SJCRH30 (cell line): ENCODE data around the gene AHDC1. TPM values are rescaled to one million over a fixed set of nuclear protein-coding genes. Genes with fewer than 3 reads are reported as not detected.
"Not testable (repeated sequence)": the region's sequence is repeated elsewhere in the genome, so short reads cannot be mapped to it uniquely, and the experiment has no call there.

Experiments
- DNase-seq, 2 experiments: peaks; one replicate each; pipeline ENCODE4 v3.0.0-alpha.2; 2015 to 2020
- H3K27ac ChIP-seq: fragments of 250-450 bp; sonication (Bioruptor Pico); 2 replicates; pipeline ENCODE4 v1.5.1; 2020; ENCODE audit warnings: mild to moderate bottlenecking, moderate library complexity
- H3K27me3 ChIP-seq: fragments of 250-450 bp; sonication (Bioruptor Pico); 2 replicates; pipeline ENCODE4 v1.5.1; 2020; ENCODE audit warnings: mild to moderate bottlenecking, moderate library complexity
- H3K36me3 ChIP-seq: fragments of 250-450 bp; sonication (Bioruptor Pico); 2 replicates; pipeline ENCODE4 v1.5.1; 2020; ENCODE audit warnings: mild to moderate bottlenecking, moderate library complexity
- H3K4me1 ChIP-seq: fragments of 250-450 bp; sonication (Bioruptor Pico); 2 replicates; pipeline ENCODE4 v1.5.1; 2020; ENCODE audit warnings: mild to moderate bottlenecking, moderate library complexity
- H3K4me3 ChIP-seq: fragments of 250-450 bp; sonication (Bioruptor Pico); 2 replicates; pipeline ENCODE4 v1.5.1; 2020; ENCODE audit warnings: mild to moderate bottlenecking, moderate library complexity
- H3K9me3 ChIP-seq: fragments of 250-450 bp; sonication (Bioruptor Pico); replicated peaks from 2 replicates; pipeline ENCODE4 v1.5.1; 2020; ENCODE audit warnings: mild to moderate bottlenecking, moderate library complexity
- total RNA-seq: library from RNA; depleted of rRNA; stranded (reverse); fragments of >200 nt; shearing (Covaris generic); gene quantifications from 2 replicates; pipeline ENCODE4 v1.2.3, GENCODE V29; 2014

Gene AHDC1
- total RNA-seq, 1 experiment from 2014 or later: 30.6 TPM

DNA sequence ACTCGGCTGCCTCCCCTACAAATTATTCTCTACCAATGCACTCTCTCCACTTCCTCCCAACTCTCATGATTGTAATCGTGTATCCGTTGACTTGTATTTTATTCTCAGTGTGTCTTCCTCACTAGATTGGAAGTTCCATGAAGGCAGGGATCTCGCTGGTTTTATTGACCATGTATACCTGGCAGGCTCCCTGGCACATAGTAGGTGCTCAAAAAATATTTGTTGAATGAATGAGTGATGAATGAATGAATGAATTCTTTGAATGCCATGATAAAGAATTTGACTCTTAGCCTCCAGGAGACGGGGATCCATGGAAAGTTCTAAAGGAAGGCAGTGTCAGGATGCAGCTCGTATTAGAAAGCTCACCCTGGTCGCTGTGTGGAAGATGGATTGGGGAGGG, 85.1 kb downstream of the AHDC1 start:
- Histone ChIP-seq H3K4me1 (peaks cover 51% of the 10 kb centered on the region), H3K36me3 (no peaks in the 10 kb centered on the region), H3K27me3 (no peaks in the 10 kb centered on the region), H3K9me3 (no peaks in the 10 kb centered on the region), H3K4me3 (no peak overlapping the region), H3K27ac (no peak overlapping the region)
- DNase-seq: no peak

DNA sequence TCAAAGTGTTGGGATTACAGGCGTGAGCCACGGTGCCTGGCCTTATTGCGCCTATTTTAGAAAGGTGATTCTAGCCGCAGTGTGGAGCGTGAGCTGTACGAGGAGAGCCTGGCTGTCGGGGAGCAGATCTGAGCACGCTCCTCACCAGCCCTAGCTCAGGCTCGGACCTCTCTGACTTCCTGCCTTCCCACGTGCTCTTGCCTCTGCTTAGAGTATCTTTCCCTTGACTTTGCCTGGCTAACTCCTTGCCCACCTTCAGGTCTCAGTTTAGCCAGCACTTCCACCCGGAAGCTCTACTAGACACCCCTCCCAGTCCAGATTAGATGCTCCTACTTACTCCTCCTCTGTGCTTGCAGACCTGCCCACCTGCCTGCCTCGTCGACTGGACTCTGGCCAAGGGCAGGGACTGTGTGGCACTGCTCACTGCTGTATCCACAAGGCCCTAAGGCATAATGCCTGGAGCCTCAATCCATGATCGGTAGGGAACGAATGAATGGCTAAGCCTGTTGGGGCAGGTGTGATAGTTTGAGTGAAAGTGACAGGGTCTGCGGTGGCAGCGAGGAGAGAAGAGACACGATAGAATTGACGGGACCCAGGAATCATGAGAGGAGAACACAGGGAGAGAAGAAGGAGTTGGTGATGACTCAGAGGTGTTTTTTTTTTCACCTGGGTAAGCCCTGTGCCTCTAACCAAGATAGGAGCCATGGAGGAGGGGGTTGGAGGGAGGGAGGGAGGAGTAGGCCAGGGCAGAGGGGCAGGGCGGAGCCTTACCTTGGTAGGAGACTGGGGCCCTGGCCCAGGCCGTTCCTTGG, 85.8 kb downstream of the AHDC1 start:
- Histone ChIP-seq H3K4me3 (no peak overlapping the region), H3K9me3 (no peaks in the 10 kb centered on the region), H3K36me3 (no peaks in the 10 kb centered on the region), H3K4me1 (peaks cover 47% of the 10 kb centered on the region), H3K27ac (no peak overlapping the region), H3K27me3 (no peaks in the 10 kb centered on the region)
- DNase-seq: no peak

DNA sequence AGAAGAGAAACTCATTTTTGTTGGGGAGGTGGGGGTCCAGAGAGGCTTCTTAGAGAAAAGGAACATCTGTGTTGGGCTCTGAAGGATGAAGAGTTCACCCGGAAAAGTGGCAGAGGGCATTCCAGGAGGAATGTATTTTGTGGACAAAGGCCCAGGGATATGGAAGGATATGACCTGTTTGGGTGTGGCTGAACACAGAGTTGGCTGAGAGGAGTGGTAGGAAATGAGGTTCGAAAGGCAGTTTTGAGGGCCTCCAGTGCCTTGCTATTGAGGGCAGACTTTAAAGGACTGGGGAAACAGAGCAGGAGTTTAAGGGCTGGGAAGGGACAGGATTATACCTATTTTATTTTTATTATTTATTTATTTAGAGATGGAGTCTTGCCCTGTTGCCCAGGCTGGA, 86.6 kb downstream of the AHDC1 start:
- H3K4me1 ChIP-seq: peaks cover 39% of the 10 kb centered on the region
- no peak overlapping the region for H3K4me3 ChIP-seq
- H3K27me3 ChIP-seq: no peaks in the 10 kb centered on the region
- DNase-seq: no peak
- H3K9me3 ChIP-seq: no peaks in the 10 kb centered on the region
- H3K27ac ChIP-seq: no peak overlapping the region
- H3K36me3 ChIP-seq: no peaks in the 10 kb centered on the region

DNA sequence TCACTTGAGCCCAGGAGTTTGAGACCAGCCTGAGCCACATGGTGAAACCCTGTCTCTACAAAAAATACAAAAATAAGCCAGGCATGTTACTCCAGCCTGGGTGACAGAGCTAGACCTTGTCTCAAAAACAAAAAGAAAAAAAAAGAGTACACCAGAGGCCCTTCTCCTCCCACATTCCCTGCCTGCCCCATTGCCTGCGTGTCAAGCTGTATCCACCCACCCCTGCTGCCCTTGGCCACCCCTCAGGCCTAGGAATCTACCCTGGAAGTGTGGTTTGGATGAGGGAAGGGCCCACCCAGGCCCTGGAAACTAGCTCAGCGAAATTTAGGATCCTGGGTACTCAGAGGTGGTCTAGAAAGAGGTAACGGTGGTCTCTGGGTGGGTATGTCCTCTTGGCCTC, 88.3 kb downstream of the AHDC1 start:
- Histone ChIP-seq H3K4me3 (no peak overlapping the region), H3K36me3 (no peaks in the 10 kb centered on the region), H3K4me1 (peaks cover 22% of the 10 kb centered on the region), H3K27me3 (no peaks in the 10 kb centered on the region), H3K27ac (no peak overlapping the region), H3K9me3 (no peaks in the 10 kb centered on the region)
- no peak for DNase-seq

DNA sequence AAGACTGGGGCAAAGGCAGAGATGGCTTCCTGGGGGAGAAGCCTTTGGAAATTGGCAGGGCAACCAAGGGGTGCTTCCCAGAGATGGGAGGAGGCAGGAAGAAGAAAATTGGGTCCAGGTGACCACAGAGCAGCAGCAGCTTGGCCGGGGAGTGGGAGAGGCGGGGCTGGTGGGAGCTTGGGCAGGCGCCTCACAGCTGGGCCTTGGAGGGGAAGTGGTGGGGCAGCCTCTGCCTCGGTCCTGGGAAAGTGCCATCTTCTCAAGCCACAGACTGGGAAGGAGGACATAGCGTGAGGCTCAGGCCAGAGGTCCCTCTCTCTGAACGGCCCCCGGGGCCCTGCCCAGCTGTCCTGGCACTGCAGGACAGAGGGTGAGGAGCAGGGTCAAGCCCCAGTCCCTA, 90.0 kb downstream of the AHDC1 start:
- Histone ChIP-seq H3K36me3 (no peaks in the 10 kb centered on the region), H3K27ac (no peak overlapping the region), H3K9me3 (no peaks in the 10 kb centered on the region), H3K4me1 (peaks cover 13% of the 10 kb centered on the region), H3K27me3 (no peaks in the 10 kb centered on the region), H3K4me3 (no peak overlapping the region)
- no peak for DNase-seq

DNA sequence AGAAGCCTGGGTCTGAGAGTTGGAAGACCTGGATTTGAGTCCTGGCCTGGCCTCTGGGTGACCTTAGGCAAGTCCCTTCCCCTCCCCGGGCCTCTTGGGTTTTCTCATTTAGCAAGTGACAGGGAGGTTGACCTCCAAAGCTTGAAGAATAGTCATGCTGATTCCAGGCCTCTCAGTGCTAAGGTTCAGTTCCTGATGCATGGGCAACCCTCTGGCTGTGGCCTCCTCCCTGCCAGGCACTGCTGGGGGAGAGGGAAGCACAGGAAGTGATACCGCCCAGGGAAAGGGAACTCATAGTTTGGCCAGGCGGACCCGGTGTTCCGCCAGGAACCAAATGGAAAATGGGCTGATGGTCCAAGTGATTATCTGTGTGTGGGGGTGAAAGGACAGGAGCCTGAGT, 90.4 kb downstream of the AHDC1 start:
- no peak for DNase-seq
- Histone ChIP-seq H3K27ac (no peak overlapping the region), H3K27me3 (no peaks in the 10 kb centered on the region), H3K9me3 (no peaks in the 10 kb centered on the region), H3K4me1 (peaks cover 12% of the 10 kb centered on the region), H3K36me3 (no peaks in the 10 kb centered on the region), H3K4me3 (no peak overlapping the region)

DNA sequence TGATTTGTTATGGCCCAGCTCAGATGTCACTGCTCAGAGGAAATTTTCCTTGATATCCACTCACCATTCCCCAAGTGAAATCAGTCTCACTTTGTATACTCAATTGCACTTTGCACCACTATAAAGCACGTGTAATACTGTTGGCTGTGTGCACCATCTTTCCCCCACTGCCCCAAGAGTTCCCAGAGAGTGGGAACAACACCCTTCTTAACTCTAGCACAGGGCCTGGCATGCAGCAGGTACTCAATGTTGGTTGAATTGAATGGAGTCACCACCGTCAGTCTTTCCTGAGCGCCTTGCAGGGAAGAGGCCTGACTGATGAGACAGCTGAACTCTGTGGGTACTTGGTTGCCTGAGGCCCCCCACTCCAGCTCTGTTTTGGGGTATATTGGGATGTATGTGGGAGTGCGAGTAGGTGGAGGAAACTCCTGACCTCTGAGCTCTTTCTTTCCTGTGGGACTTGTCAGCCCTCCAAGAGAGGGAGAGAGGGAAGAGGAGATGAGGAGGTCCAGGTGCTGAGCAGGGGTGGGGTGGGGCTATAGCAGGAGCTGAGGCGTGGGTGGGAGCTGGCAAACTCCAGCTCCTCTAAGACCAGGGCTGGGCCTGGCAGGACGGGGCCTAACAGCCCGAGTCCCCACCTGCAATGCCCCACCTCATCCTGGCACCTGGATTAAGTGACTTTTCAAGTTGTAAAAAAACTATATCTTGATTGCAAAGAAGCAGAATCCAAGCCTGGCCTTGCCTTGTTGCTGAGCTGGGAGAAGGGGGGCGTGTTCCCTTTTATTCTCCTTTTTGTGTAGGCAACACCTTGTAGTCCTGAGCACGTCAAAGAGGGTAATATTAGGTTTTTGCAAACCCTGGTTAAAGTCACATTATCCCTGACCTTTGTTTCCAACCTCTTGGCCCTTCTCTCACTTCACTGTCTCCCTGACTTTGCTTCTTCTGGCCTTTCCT, 94.5 kb downstream of the AHDC1 start:
- Histone ChIP-seq H3K36me3 (no peaks in the 10 kb centered on the region), H3K4me1 (peaks cover 19% of the 10 kb centered on the region)
- no peak for DNase-seq

DNA sequence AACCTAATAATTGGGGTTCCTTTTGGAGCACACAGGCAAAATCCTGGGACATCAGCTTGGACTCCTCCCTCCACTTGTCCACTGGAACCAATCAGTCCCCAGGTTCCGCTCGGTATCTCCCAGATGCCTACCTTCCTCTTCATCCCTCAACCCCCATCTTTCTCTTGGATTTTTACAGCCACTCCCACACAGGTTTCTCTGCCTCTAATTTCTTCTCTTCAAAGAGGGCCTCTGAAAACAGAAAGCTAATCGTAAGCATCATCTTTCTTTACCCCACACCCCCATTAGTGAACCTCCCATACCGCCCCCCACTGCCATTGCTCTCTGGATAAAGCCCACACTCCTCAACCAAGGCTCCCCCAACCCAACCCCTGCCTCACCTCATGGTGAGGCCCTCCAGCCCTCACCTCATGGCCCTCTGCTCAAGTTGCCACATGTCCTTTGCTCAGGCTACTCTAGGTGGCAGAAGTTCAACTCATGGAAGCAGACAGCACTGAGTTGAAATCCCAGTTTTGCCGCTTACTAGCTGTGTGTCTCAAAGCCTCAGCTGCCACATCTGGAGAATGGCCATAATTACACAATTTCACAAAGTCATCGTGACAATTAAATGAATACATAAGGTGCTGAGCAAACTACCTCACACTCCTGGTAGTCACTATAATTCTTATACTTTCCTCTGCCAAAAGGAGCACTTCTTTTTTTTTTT, 95.8 kb downstream of the AHDC1 start:
- no peak overlapping the region for H3K4me3 ChIP-seq
- H3K27ac ChIP-seq: no peak overlapping the region
- H3K4me1 ChIP-seq: peaks cover 25% of the 10 kb centered on the region

More for the DNA sequence above, 94.5 kb downstream of the AHDC1 start:
- Histone ChIP-seq H3K4me3 (no peak overlapping the region), H3K27ac (no peak overlapping the region), H3K27me3 (no peaks in the 10 kb centered on the region), H3K9me3 (no peaks in the 10 kb centered on the region)

DNA sequence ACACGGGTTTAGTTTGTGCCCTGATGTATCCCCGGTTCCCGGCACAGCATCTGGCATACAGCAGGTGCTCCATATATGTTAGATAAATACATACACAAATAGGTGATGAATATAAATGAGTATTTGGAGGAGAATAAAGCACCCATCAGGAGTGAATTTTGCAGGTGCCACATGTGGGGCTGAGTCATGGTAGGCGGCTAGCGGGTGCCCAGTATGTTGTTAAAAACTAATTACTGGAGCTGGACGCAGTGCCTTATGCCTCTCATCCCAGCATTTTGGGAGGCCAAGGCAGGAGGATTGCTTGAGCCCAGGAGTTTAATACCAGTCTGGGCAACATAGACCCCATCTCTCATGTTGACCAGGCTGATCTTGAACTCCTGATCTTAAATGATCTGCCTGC, 97.2 kb downstream of the AHDC1 start:
- Histone ChIP-seq H3K27ac (no peak overlapping the region), H3K36me3 (no peaks in the 10 kb centered on the region), H3K9me3 (no peaks in the 10 kb centered on the region), H3K4me3 (no peak overlapping the region), H3K27me3 (no peaks in the 10 kb centered on the region), H3K4me1 (peaks cover 25% of the 10 kb centered on the region)
- no peak for DNase-seq

More for the DNA sequence above, 95.8 kb downstream of the AHDC1 start:
- Histone ChIP-seq H3K27me3 (no peaks in the 10 kb centered on the region), H3K9me3 (no peaks in the 10 kb centered on the region), H3K36me3 (no peaks in the 10 kb centered on the region)
- peak in 1 of 2 experiments; percentile 28 for DNase-seq

DNA sequence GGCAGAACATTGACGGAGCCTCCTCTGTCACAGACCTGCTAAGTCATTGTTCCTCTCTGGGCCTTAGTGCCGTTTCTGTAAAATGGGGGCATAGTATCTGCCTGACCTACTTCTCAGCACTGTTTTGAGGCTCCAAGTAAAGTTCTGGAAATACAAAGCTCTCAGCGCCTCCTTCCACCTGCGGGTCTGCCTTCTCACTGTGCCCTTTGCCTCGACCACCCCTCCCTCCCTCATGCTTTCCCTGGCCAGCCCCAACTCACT, 98.6 kb downstream of the AHDC1 start:
- H3K9me3 ChIP-seq: no peaks in the 10 kb centered on the region
- H3K27me3 ChIP-seq: no peaks in the 10 kb centered on the region
- peak overlapping the region; percentile 83 for H3K27ac ChIP-seq
- peaks cover 25% of the 10 kb centered on the region for H3K4me1 ChIP-seq
- H3K4me3 ChIP-seq: no peak overlapping the region
- DNase-seq: no peak
- H3K36me3 ChIP-seq: no peaks in the 10 kb centered on the region

DNA sequence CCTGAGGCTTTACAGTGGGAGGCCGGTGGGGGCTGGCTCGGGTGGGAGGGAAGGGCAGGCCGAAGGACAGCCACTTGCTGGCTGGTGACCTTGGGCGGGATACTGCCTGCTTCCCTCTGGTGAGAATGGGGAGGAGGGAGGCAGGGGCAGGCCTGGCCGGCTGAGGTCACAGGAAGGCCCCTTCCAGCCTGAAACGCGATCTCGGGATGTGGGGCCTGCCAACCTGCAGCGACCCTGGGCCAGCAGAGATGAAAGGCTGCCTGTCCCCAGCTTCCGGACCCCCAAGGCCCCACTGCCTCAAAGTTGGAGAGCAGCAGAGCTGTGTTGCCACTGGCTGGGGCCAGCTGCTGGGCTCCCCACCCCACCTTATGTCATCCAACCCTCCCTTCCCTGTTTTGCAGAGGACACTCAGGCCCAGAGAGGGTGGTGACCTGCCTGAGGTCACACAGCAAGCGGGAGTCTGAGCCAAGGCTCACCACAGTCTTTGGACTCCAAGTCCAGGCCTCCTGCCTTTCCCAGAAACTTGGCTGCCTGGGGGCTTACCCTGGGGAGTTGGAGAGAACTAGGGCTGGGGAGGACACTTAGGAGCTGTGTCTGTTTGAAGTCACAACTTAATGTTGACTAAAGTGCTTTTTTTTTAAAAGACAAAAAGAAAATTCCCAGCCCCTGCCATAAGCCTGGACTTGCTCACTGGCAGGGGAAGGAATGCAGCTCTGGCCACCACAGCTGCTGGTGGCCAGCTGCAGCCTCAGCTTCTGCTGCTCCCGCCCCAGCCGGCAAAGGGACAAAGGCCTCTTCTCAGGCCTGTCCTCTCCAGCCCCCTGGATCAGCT, 99.1 kb downstream of the AHDC1 start:
- no peaks in the 10 kb centered on the region for H3K36me3 ChIP-seq
- peak overlapping the region; percentile 83 for H3K27ac ChIP-seq
- peaks cover 25% of the 10 kb centered on the region for H3K4me1 ChIP-seq
- no peak overlapping the region; the same call in 1 of the 2 replicates for H3K4me3 ChIP-seq
- no peaks in the 10 kb centered on the region for H3K9me3 ChIP-seq
- H3K27me3 ChIP-seq: no peaks in the 10 kb centered on the region
- peak; percentile 97 for DNase-seq

DNA sequence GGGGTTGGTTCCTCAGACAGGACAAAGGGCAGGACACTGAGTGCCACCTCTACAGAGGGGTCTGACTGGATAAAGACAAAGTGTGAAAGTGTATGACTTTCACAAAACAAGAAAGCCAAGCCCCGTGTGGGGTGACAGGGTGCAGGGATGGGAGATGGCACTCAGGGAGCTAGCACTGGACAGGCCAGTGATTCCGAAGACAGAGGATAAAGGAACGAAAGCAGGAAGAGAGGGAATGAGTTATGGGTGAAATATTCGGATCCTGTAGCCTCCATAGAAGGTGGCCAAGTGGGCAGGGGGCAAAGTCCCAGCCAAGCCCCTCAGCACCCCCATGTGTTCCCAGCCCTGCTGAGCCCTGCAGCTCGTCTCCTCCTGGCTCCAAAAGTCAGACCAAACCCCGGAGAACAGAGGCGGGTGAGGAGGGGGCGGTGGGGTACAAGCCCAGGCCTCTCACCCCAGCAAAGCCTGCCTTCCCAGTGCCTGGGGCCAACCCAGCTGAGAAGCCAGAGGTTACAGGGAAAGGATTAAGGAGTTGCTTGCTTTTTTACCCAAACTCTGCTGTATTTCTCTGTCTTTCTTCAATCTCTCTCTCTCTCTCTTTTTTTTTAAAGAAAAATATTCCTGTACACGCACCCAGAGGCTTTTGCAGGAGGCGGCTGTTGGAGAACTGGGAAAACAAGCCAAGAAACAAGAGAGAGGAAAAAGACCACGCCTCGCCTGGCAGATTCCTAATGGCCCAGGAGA, 99.9 kb downstream of the AHDC1 start:
- Histone ChIP-seq H3K27me3 (no peaks in the 10 kb centered on the region), H3K27ac (peak overlapping the region; percentile 83), H3K4me1 (peaks cover 19% of the 10 kb centered on the region), H3K9me3 (no peaks in the 10 kb centered on the region), H3K36me3 (no peaks in the 10 kb centered on the region), H3K4me3 (peak overlapping the region; percentile 43)
- no peak for DNase-seq

DNA sequence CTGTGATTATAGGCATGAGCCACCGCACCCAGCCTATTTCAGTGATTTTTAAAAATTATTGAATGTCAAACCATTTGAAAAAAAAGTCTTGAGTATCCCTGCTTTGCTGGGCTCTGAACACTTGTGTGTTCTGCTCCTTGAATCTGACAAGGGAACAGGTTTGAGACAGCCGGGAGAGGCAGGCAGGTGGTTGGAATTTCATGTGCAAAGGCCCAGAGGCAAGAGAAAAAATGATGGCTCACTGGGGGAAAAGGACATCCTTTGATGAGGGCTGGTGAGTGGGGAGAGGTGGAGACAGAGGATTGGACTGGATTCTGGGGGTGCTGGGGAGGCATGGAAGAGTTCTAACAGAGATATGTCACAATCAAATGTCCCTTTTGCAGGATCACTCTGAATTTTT, 100.9 kb downstream of the AHDC1 start:
- Histone ChIP-seq H3K27me3 (no peaks in the 10 kb centered on the region), H3K4me1 (peaks cover 18% of the 10 kb centered on the region), H3K9me3 (no peaks in the 10 kb centered on the region), H3K27ac (no peak overlapping the region), H3K36me3 (no peaks in the 10 kb centered on the region), H3K4me3 (no peak overlapping the region)
- DNase-seq: no peak

DNA sequence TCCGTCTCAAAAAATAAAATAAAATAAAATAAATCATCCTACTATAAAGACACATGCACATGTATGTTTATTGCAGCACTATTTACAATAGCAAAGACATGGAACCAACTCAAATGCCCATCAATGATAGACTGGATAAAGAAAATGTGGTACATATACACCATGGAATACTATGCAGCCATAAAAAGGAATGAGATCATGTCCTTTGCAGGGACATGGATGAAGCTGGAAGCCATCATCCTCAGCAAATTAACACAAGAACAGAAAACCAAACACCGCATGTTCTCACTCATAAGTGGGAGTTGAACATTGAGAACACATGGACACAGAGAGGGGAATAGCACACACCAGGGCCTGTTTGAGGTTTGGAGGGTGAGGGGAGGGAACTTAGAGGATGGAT, 102.8 kb downstream of the AHDC1 start:
- H3K36me3 ChIP-seq, H3K27me3 ChIP-seq, DNase-seq: not testable (repeated sequence)

More for the DNA sequence above, 102.8 kb downstream of the AHDC1 start:
- not testable (repeated sequence) for H3K27ac ChIP-seq, H3K4me3 ChIP-seq, H3K9me3 ChIP-seq
- H3K4me1 ChIP-seq: peaks cover 18% of the 10 kb centered on the region
